Body of pancreas (tissue), 4 donors: Measurements from ENCODE around the gene DDX3X.

Source experiments
- CTCF ChIP-seq, 7 experiments: fragments of 450-650 bp in 4 of 7; fragments of 200-600 bp in 3 of 7; sonication (generic) in 3 of 7; IDR thresholded peaks; one replicate each; pipeline ENCODE4 v1.5.1; 2016 to 2019; ENCODE audit warnings: antibody characterized with exemption in 7 of 7
- POLR2A ChIP-seq, 3 donors: fragments of 450-650 bp; IDR thresholded peaks; one replicate each; pipeline ENCODE4 v1.6.1; 2016; ENCODE audit warnings: antibody characterized with exemption in 3 of 3, mild to moderate bottlenecking in 2 of 3

GRCh38 chrX:41313419-41313818 lies 20.5 kb upstream of the DDX3X start:
- no peak for TF ChIP-seq CTCF (IDR thresholded peaks at IDR 0.05)
- no peak for TF ChIP-seq POLR2A (IDR thresholded peaks at IDR 0.05)
